ENCODE data around the gene NRK.
"Not testable (repeated sequence)": the region's sequence is repeated elsewhere in the genome, so short reads cannot be mapped to it uniquely, and the experiment has no call there.

The NRK gene

GRCh38 chrX:105822138-105823091 is at the start of gene NRK:
Gene NRK, plus strand, starts transcription at chrX:105822539. Its CDS starts 307 bp downstream, at chrX:105822846.
- DNase-seq = no peak

GRCh38 chrX:105773801-105774200 is 48.5 kb upstream of the NRK start:
- no peak for DNase-seq

- DNase-seq = no peak
Observed at GRCh38 chrX:105775679-105776078, 46.7 kb upstream of the NRK start.

GRCh38 chrX:105781804-105782203 is 40.5 kb upstream of the NRK start:
- no peak for DNase-seq

- not testable (repeated sequence) for DNase-seq
Observed at GRCh38 chrX:105796877-105797276, 25.5 kb upstream of the NRK start.

- DNase-seq = no peak
Observed at GRCh38 chrX:105803891-105804290, 18.4 kb upstream of the NRK start.

GRCh38 chrX:105805655-105806054 is 16.7 kb upstream of the NRK start:
- not testable (repeated sequence) for DNase-seq

GRCh38 chrX:105816517-105816916 is 5.8 kb upstream of the NRK start:
- no peak for DNase-seq

GRCh38 chrX:105820247-105820646 is 2.1 kb upstream of the NRK start:
- DNase-seq = no peak

GRCh38 chrX:105821471-105822121 is 743 bp upstream of the NRK start:
- no peak for DNase-seq

GRCh38 chrX:105823092-105823455 is 735 bp downstream of the NRK start:
- DNase-seq = no peak

GRCh38 chrX:105829011-105829410 is 6.7 kb downstream of the NRK start:
- DNase-seq = no peak

GRCh38 chrX:105837232-105837631 is 14.9 kb downstream of the NRK start:
- DNase-seq = no peak

GRCh38 chrX:105845631-105846030 is 23.3 kb downstream of the NRK start:
- DNase-seq = no peak

- DNase-seq = not testable (repeated sequence)
Observed at GRCh38 chrX:105850100-105850499, 27.8 kb downstream of the NRK start.

GRCh38 chrX:105865709-105866108 is 43.4 kb downstream of the NRK start:
- DNase-seq = no peak

- no peak for DNase-seq
Observed at GRCh38 chrX:105869701-105870100, 47.4 kb downstream of the NRK start.

- no peak for DNase-seq
Observed at GRCh38 chrX:105870445-105870844, 48.1 kb downstream of the NRK start.

GRCh38 chrX:105872941-105873340 is 50.6 kb downstream of the NRK start:
- DNase-seq = no peak

GRCh38 chrX:105874790-105875189 is 52.5 kb downstream of the NRK start:
- no peak for DNase-seq

- no peak for DNase-seq
Observed at GRCh38 chrX:105876658-105877057, 54.3 kb downstream of the NRK start.

- DNase-seq = no peak
Observed at GRCh38 chrX:105880491-105880890, 58.2 kb downstream of the NRK start.

GRCh38 chrX:105882581-105883275 is 60.4 kb downstream of the NRK start:
- DNase-seq = no peak

GRCh38 chrX:105894721-105895120 is 72.4 kb downstream of the NRK start:
- no peak for DNase-seq
